Stimulated activated naive CD8-positive, alpha-beta T cell treated with anti-CD3 and anti-CD28 coated beads, Interleukin-15, Interleukin-2, amounts not matched to agents 100 ng/mL and 50 ng/mL, for 24 hours (primary cell): ENCODE results near the gene ZMIZ1.

Source experiments
- H3K27ac Mint-ChIP-seq: one replicate; pipeline ENCODE4 v1.8.0; 2021; ENCODE audit warnings: mild to moderate bottlenecking, mixed read lengths
- H3K27me3 Mint-ChIP-seq: one replicate; pipeline ENCODE4 v1.8.0; 2021; ENCODE audit warnings: mixed read lengths
- H3K36me3 Mint-ChIP-seq: one replicate; pipeline ENCODE4 v1.8.0; 2021; ENCODE audit warnings: low read depth, mixed read lengths
- H3K4me1 Mint-ChIP-seq: one replicate; pipeline ENCODE4 v1.8.0; 2021; ENCODE audit warnings: low read depth, mixed read lengths
- H3K4me3 Mint-ChIP-seq: one replicate; pipeline ENCODE4 v1.8.0; 2021; ENCODE audit warnings: mild to moderate bottlenecking, mixed read lengths
- H3K9me3 Mint-ChIP-seq: one replicate; pipeline ENCODE4 v1.8.0; 2021; ENCODE audit warnings: mixed read lengths

The ZMIZ1 gene

DNA sequence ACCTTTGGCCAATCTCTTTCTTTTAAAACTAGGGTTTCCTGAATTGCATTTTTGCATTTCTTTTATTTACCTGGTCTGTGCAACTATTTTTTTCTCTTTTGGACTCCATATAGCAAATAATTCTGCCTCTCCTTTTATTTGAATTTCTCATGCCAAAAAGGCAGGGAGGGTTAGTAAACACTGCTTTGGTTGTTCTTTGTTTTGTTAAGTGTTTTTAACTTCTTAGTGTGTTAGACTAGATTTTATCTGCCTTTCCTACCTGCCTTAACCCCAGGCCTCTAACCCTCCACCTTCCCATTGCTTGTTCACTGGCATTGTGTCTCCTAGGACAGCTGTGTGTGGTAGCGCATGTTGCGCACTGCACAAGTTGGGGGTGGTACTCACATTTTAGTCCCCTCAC is 18.1 kb downstream of the ZMIZ1 start:
- Mint-ChIP-seq H3K4me3 (no peak overlapping the region), H3K36me3 (no peaks in the 10 kb centered on the region), H3K9me3 (no peaks in the 10 kb centered on the region), H3K27me3 (no peaks in the 10 kb centered on the region), H3K4me1 (peaks cover 49% of the 10 kb centered on the region), H3K27ac (no peak overlapping the region)

DNA sequence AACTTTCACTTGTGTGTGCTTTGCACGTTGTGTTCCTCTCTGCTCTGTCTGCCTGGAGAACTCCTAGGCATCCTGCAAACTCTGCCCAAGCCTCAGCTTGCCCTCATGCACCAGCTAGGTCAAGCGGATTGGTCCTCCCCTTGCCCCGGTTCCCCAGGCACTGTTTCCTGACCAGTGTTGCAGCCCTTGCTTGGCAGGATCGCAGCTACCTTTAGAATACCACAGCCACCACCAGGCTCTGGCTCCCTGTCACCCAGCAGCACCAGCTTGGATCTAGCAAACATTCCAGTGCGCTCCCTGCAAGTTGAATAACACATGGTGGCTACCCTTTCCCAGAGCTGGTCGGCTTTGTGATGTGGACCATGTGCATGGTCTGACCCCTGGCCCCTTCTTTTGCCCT is 19.0 kb downstream of the ZMIZ1 start:
- Mint-ChIP-seq H3K9me3 (no peaks in the 10 kb centered on the region), H3K27ac (no peak overlapping the region), H3K27me3 (no peaks in the 10 kb centered on the region), H3K4me1 (peaks cover 54% of the 10 kb centered on the region), H3K4me3 (no peak overlapping the region), H3K36me3 (no peaks in the 10 kb centered on the region)

DNA sequence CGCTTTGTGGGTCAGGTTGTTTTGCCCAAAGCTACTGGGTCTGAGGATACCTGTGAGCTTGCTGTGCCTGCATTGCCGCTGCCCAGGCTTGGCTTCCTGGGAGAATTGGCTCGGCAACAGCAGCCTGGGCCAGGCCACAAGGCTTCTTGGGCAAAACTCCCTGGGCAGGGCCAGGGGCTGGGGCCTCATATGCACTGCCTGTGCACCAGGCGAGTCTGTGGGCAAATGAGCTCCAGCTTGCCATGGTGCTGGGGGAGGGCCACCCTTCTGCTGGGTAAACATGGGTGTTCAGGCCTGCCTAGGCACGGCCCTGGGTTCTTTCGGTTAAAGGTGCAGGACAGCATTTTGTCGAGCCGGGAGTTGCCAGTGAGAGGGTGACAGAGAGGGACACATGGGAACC is 19.4 kb downstream of the ZMIZ1 start:
- Mint-ChIP-seq H3K9me3 (no peaks in the 10 kb centered on the region), H3K4me1 (peaks cover 54% of the 10 kb centered on the region), H3K4me3 (no peak overlapping the region), H3K36me3 (no peaks in the 10 kb centered on the region), H3K27ac (no peak overlapping the region), H3K27me3 (no peaks in the 10 kb centered on the region)

DNA sequence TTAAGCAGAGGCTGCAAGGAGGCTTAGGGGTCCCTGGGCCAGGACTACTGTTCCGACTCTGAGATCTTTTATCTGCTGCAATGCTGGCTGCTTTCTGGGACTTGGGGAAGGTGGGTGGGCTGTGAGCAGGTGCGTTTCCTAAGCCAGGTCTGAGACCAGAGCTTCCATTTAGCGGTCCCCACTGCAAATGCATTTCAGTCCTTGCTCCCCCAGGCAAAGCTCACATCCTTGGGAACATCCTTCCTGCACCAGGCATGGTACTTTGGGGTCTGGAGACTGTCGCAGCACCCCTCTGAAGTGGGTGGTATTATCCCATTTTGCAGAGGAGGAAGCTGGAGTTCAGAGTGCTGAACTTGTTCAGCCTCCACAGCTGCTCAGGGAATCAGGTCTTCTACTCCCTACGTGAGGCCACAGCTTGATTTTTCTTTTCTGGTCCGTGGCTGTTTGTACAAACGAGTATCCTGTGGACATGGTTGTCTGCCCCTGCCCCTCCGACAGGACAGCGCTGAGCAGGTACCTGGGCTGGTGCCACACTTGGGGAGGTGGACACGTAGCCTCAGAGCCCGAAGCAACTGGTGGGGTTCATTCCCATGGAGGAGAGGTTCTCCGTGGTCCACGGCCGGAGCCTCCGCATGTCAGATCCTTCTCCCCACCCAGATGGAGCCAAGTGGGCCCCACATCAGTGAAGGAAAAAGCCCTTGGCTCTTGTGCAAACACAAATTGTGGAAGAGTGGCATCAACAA is 20.0 kb downstream of the ZMIZ1 start:
- Mint-ChIP-seq H3K4me3 (no peak overlapping the region), H3K36me3 (no peaks in the 10 kb centered on the region), H3K27ac (no peak overlapping the region), H3K27me3 (no peaks in the 10 kb centered on the region), H3K4me1 (peaks cover 53% of the 10 kb centered on the region), H3K9me3 (no peaks in the 10 kb centered on the region)

DNA sequence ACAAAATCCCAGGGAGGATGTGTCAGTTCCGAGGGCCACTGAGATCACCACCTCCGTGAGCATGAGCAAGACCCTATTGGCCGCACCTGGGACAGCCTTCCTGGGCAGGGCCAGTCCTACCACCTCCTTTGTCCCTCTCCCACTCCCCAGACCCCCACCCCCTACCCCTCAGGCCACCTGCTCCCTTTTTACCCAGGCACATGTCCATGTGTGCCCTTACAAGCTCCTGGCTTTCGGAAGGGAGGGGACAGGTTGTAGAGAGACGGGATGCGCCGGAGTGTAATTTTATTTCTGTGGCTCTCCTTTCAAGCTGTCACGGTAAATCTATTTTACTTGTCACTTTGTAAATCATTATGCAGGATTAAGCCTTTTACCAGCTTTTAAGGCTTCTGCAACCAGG is 20.9 kb downstream of the ZMIZ1 start:
- no peaks in the 10 kb centered on the region for H3K9me3 Mint-ChIP-seq
- H3K4me1 Mint-ChIP-seq = peaks cover 50% of the 10 kb centered on the region
- H3K4me3 Mint-ChIP-seq = no peak overlapping the region
- no peaks in the 10 kb centered on the region for H3K27me3 Mint-ChIP-seq
- no peaks in the 10 kb centered on the region for H3K36me3 Mint-ChIP-seq
- no peak overlapping the region for H3K27ac Mint-ChIP-seq

DNA sequence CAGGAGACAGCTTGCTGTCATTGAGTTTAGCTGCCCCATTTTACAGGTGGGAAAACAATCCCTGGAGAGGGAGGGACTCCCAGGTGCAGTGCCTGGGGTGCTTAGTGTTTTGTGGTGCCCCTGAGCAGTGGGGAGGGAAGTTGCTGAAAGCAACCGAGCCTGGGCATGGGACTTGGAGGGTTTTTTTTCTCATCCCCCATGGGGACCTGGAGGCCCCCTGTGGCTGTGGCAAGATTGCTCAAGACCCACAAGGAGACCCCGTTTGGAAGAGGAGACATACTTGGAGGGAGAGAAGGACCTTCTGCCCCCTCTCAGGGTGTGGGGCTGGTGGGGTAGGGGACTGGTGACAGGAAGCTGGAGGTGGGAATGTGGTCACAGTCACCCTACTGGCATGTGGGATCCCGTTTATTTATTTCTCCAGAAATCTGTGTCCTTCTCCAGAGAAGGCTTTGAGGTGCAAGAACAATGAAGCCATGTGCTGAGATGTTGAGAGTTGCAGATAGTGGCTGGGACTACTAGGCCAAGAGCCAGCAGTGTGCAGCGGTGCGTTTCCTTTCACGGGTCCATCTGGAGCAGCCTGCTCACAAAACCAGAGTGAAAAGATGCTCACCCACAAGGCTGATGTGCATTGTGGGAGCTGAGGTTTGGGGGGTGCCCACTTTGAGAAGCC is 21.5 kb downstream of the ZMIZ1 start:
- H3K4me3 Mint-ChIP-seq = no peak overlapping the region
- no peaks in the 10 kb centered on the region for H3K27me3 Mint-ChIP-seq
- no peaks in the 10 kb centered on the region for H3K9me3 Mint-ChIP-seq
- H3K36me3 Mint-ChIP-seq = no peaks in the 10 kb centered on the region
- peaks cover 46% of the 10 kb centered on the region for H3K4me1 Mint-ChIP-seq
- peak overlapping the region; percentile 55 for H3K27ac Mint-ChIP-seq

DNA sequence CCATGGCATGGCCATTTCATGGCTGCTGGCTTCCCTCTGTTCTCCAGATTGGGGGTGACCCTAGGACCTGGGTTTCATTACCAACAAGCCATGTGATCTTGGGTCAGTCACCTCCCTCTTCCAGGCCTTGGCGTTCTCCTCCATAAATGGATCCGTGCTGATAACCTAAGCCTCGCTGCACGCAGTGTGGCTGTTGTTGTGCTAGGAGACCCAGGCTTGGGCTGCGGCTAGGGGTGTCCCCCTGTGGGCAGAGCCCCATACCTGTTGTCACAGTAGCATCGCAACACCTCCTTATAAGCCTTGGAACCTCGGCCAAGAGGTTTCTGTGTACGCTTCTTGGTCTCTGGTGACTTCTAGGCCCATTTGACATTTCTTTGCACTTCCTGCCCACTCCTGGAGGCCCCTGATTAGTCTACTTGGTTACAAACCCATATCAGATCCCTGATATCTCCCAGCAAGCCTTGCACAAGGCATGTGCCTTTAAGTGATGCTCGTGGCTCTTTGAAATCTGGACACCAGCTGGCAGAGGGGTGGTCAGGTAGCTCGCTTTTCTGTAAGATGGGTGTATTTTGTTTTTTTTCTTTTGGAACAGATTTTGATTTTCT is 23.6 kb downstream of the ZMIZ1 start:
- Mint-ChIP-seq H3K27ac (no peak overlapping the region), H3K4me3 (no peak overlapping the region)

DNA sequence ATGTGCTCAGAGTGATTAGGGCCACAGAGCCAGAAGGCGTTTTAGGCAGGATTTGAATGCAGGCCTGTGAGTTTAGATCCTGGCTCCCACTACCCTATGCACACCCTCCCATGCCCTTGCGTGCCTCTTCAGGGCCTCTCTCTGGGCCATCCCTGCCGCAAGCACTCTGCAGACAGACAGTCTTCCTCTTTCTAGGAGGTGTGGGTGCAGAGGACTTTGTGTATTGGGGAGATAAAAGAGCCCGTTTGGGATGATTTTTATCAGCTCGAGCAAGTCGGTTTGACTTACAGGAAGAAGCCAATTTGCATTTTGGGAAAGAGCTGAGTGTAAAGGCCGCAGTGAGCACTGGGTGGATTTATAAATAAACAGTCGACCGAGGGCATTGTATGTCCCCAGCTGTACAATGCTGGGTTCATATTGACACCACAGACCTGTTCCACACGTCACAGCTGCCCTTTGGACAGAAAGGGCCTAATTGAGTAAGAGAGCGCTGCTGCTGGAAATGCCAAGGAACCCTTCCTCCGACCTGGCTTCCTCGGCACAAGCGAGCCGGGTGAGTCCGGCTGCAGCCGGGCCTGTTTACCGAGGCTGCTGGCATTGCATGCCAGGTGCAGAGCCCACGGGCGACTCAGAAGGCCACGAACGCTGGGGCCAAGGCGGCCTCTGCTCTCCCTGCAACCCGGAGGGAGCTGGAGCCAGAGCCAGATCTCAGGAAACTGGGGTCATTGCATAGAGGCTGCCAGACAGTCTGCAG is 25.1 kb downstream of the ZMIZ1 start:
- no peaks in the 10 kb centered on the region for H3K9me3 Mint-ChIP-seq
- no peaks in the 10 kb centered on the region for H3K27me3 Mint-ChIP-seq
- H3K36me3 Mint-ChIP-seq = no peaks in the 10 kb centered on the region
- H3K4me3 Mint-ChIP-seq = no peak overlapping the region
- peaks cover 52% of the 10 kb centered on the region for H3K4me1 Mint-ChIP-seq
- no peak overlapping the region for H3K27ac Mint-ChIP-seq

More for the DNA sequence above, 23.6 kb downstream of the ZMIZ1 start:
- H3K9me3 Mint-ChIP-seq = no peaks in the 10 kb centered on the region
- H3K27me3 Mint-ChIP-seq = no peaks in the 10 kb centered on the region
- H3K4me1 Mint-ChIP-seq = peaks cover 42% of the 10 kb centered on the region
- H3K36me3 Mint-ChIP-seq = no peaks in the 10 kb centered on the region

DNA sequence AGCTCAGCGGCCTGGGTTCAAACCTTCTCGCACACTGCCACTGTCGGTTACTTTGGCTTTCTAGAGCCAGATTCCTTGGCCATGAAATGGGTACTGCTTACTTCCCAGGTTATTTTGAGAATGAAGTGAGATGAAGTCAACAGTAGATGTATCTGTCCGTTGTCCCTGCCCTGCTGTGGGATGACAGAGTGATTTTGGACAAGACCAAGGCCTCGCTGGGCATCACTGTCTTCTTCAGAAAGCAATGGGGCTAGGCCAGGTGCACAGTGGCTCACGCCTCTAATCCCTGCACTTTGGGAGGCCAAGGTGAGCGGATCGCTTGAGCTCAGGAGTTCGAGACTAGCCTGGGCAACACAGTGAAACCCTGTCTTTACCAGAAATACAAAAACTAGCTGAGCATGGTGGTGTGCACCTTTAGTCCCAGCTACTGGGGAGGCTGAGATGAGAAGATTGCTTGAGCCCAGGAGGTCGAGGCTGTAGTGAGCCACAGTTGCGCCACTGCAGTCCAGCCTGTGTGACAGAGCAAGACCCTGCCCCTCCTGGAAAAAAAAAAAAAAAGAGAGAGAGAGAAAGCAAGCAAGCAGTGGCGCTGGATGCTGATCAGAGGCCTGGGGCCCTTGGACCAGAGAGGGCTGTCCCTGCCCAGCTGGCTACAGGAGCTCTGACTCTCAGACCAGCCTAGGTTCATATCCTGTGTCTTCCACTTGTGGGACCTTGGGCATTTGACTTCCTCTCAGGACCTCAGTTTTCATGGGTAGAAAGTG is 25.8 kb downstream of the ZMIZ1 start:
- H3K4me1 Mint-ChIP-seq = peaks cover 52% of the 10 kb centered on the region
- H3K9me3 Mint-ChIP-seq = no peaks in the 10 kb centered on the region
- H3K4me3 Mint-ChIP-seq = no peak overlapping the region
- no peaks in the 10 kb centered on the region for H3K27me3 Mint-ChIP-seq
- H3K36me3 Mint-ChIP-seq = no peaks in the 10 kb centered on the region
- no peak overlapping the region for H3K27ac Mint-ChIP-seq

DNA sequence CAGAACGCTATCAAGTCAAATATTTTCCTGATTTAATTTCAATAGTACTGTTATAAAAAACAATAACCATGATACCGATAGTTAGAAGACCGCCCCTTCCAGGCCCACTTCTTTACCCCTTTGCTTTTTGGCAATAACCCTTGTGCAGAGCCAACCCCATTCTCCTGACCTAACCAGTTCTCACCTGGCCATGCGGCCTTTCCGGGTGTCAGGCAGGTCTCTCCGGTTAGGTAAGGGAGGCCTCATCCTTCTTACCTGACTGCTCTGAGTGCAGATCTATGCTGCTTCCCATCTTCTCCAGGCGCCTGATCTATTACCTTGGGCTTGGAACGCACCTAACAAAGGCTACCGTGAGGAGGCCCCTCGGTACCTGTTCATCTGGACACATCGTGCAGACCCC is 26.6 kb downstream of the ZMIZ1 start:
- no peaks in the 10 kb centered on the region for H3K36me3 Mint-ChIP-seq
- peaks cover 46% of the 10 kb centered on the region for H3K4me1 Mint-ChIP-seq
- H3K27me3 Mint-ChIP-seq = no peaks in the 10 kb centered on the region
- H3K9me3 Mint-ChIP-seq = no peaks in the 10 kb centered on the region
- H3K27ac Mint-ChIP-seq = peak overlapping the region; percentile 47
- no peak overlapping the region for H3K4me3 Mint-ChIP-seq

DNA sequence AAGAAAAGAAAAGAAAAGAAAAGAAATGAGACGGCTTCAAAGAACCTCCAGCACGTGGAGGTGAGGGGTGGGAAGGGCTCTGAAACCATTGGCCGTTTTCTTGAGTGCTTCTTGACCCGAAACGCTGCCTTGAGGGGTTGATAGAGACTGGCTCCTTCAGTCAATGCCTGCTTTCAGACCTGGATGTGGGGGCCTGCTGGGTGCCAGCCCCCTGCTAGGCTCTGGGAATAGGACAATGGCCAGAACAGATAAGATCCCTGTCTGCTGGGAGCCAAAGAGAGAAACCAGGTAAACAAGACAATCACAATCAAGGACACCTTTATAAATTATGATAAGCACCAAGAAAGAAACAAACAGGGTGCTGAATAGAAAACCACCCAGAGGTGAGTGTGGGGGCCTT is 27.7 kb downstream of the ZMIZ1 start:
- peaks cover 46% of the 10 kb centered on the region for H3K4me1 Mint-ChIP-seq
- no peaks in the 10 kb centered on the region for H3K27me3 Mint-ChIP-seq
- H3K4me3 Mint-ChIP-seq = no peak overlapping the region
- H3K27ac Mint-ChIP-seq = no peak overlapping the region
- no peaks in the 10 kb centered on the region for H3K36me3 Mint-ChIP-seq
- H3K9me3 Mint-ChIP-seq = no peaks in the 10 kb centered on the region

DNA sequence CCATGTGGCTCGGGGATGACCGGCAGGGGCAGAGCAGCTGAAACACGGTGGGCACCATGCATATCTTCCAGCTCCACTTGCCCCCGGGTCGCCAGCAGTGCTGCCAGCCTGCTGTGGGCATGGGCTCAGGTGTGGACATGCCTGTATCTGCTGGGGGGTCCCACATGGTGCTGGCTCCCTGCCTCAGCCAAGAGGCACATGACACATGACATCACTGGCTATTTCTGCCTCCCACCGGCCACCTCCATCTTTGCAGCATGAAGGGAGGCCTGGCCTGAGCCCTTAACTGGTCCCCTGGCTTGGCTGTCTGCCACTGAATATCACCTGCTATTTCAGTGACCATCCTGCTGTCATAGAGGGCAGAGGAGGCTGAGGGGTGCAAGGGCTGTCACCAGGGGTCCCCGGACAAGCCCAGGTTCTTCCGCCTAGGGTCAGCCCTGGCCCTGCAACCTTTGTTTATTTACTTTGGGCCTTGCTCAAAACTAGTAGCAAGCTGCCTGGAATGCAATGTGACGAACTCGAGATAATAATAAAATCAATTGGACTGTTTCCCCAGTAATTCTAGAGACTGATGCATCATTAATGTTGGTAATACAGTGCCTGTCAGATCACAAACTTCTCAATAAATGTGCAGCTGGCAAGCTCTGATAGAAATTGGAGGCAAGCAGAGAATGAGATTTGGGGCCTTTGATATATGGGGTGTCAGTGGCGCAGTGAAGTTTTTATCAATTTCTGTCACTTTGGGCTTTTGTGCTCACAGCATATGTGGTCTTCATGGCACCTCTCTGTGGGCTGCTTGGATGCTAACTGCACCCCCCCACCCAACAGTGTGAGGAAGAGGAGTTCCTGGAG is 28.5 kb downstream of the ZMIZ1 start:
- H3K9me3 Mint-ChIP-seq = no peaks in the 10 kb centered on the region
- H3K4me1 Mint-ChIP-seq = peaks cover 50% of the 10 kb centered on the region
- H3K36me3 Mint-ChIP-seq = no peaks in the 10 kb centered on the region
- no peak overlapping the region for H3K4me3 Mint-ChIP-seq
- no peaks in the 10 kb centered on the region for H3K27me3 Mint-ChIP-seq
- H3K27ac Mint-ChIP-seq = no peak overlapping the region

DNA sequence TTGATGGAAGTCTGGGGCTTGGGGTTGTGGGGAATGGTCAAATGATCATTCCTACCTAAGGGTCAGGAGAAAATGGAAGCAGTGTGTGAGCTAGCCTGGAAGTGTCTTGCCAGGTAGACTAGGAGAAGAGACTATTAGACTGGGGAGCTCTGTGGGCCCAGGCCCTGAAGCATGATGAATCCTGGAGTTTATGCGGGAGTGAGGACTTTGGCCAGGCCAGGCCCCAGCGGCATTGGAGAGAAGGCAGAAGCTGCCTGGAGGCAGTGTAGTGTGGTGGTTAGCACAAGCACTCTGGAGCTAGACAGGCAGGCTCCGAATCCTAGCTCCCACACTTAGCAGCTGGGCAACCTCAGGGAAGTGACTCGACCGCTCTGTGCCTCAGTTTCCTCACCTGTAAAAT is 29.3 kb downstream of the ZMIZ1 start:
- Mint-ChIP-seq H3K4me1 (peaks cover 52% of the 10 kb centered on the region), H3K36me3 (no peaks in the 10 kb centered on the region), H3K4me3 (no peak overlapping the region)

DNA sequence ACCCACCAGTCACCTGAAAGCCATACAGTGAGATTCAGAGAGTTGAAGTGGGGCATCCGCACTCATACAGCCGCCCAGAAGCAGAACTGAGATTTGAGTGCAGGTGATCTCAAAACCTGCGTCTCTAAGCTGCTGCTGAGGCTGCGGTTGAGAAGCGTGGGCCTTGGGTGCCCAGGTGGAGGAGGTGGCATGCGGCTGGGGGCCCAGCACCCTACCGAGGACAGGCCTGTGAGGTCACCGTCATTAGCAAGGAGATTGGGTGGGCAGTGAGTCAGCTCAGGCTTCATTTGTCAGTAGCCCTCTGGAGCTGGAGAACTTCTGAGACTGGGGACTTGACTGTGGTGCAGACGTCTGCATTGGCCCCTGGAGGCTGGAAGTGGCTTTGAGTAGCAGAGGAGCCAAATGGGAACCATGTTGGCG is 29.8 kb downstream of the ZMIZ1 start:
- H3K4me3 Mint-ChIP-seq = no peak overlapping the region
- H3K36me3 Mint-ChIP-seq = no peaks in the 10 kb centered on the region
- peaks cover 54% of the 10 kb centered on the region for H3K4me1 Mint-ChIP-seq
- no peak overlapping the region for H3K27ac Mint-ChIP-seq
- H3K9me3 Mint-ChIP-seq = no peaks in the 10 kb centered on the region
- no peaks in the 10 kb centered on the region for H3K27me3 Mint-ChIP-seq

More for the DNA sequence above, 29.3 kb downstream of the ZMIZ1 start:
- no peak overlapping the region for H3K27ac Mint-ChIP-seq
- no peaks in the 10 kb centered on the region for H3K27me3 Mint-ChIP-seq
- no peaks in the 10 kb centered on the region for H3K9me3 Mint-ChIP-seq
